GM18511 (cell line): Measurements from ENCODE around the gene UGT8.

Experiments
- ATAC-seq: cut with Tn5 transposase; IDR thresholded peaks from one replicate; pipeline ENCODE4 v1.9.1; 2021; ENCODE audit warnings: mild to moderate bottlenecking, moderate library complexity; ENCODE audit not compliant: unreplicated experiment

UGT8 gene

DNA sequence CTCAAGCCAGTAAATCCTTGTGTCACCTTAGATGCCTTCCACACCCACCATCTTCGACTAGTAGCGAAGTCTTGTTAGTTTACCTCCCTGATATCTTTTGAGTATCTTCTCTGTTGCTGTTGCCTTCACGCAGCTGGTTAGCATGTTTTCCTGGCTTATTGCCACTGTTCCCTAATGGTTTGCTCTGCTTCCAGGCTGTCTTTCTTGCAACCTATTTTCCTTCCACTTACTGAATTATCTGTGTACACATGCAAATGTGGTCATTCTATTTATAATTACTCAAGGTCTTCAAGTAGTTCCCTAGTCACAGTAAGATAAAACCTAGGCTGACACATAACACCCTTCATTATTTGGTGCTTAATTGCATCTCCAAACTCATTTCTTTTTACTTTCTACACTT is 89.5 kb downstream of the UGT8 start:
- no peak for ATAC-seq

DNA sequence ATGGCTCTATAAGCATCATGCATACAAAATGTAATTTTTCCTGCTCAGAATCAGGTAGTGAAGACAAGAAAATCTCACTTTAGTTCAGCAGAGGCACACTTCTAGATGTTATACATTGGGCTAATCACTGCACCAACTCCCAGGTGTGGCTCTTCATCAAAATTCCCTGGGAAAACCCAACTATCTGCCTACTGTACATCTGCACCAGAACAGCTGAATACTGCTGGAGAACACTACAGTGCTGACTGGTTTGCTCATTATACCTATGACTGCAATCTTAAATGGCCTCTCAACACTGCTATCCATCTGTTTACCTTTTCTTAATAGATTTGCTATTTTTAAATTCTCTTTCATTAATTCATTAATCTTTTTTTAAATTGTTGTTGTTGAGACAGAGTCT is 92.0 kb downstream of the UGT8 start:
- ATAC-seq, result no peak

GRCh38 chr4:114691865-114692264 is 93.3 kb downstream of the UGT8 start:
- ATAC-seq, result peak; percentile 90

- no peak for ATAC-seq
Observed at GRCh38 chr4:114692958-114693357, 94.4 kb downstream of the UGT8 start.

- ATAC-seq, result peak; percentile 54
Observed at GRCh38 chr4:114694770-114695169, 96.2 kb downstream of the UGT8 start.

- no peak for ATAC-seq
Observed at GRCh38 chr4:114698231-114698630, 99.6 kb downstream of the UGT8 start.

- ATAC-seq, result no peak
Observed at GRCh38 chr4:114701491-114701890, 102.9 kb downstream of the UGT8 start.

DNA sequence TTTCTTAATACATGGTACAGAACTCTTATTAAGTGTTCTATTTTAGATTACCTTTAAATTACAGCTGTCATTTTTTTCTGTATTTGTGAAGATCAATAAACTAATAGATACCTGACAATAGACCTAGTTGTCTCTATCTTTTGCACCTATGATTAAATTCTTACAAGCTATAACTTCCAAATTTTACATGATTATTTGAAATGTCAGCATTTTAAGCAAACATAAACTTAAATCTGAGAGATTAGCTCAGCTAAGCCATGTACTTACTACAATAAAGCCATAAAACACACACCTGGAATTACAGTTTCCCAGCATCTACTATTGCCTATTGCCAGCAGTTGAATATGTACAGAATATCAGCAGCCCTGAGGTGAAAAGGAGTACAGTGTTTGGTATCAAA is 118.8 kb downstream of the UGT8 start:
- ATAC-seq, result no peak

DNA sequence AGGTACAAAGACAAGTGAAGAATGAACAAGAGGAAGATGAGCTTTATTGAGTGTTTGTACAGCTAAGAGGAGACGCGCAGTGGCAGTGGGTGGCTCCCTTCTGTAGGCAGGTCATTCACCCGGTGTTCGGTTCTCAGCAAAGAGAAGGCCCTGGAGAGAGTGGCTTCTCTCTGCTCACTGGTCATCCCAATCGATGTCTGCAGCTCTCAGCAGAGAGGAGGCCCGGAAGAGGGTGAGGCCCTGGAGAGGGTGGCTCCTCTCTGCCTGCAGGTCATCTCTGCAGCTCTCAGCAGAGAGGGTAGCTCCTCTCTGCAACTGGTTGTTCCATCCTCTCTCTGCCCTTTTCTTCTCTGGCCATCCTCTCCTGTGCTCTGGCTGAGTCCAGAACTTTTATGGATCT is 126.5 kb downstream of the UGT8 start:
- ATAC-seq, result no peak

- ATAC-seq, result no peak
Observed at GRCh38 chr4:114727461-114727860, 128.9 kb downstream of the UGT8 start.
